Measurements from ENCODE around the gene AMMECR1L.
"Not testable (repeated sequence)": the region's sequence is repeated elsewhere in the genome, so short reads cannot be mapped to it uniquely, and the experiment has no call there.

AMMECR1L gene

GRCh38 chr2:127829845-127830246 lies 55.9 kb downstream of the AMMECR1L start:
- peak; percentile 25 for DNase-seq

GRCh38 chr2:127826708-127827107 lies 59.0 kb downstream of the AMMECR1L start:
- not testable (repeated sequence) for DNase-seq

GRCh38 chr2:127826047-127826446 lies 59.7 kb downstream of the AMMECR1L start:
- no peak for DNase-seq

GRCh38 chr2:127820080-127820668 lies 65.6 kb downstream of the AMMECR1L start:
- DNase-seq, result no peak

GRCh38 chr2:127818794-127819425 lies 66.8 kb downstream of the AMMECR1L start:
- no peak for DNase-seq

- no peak for DNase-seq
These were observed 67.5 kb downstream of the AMMECR1L start for GRCh38 chr2:127818241-127818640.

GRCh38 chr2:127814677-127815076 lies 71.1 kb downstream of the AMMECR1L start:
- DNase-seq, result no peak

GRCh38 chr2:127812441-127812840 lies 73.3 kb downstream of the AMMECR1L start:
- DNase-seq, result not testable (repeated sequence)
